GM23338 (cell line): ENCODE measurements around the gene BTN2A1.

ENCODE experiments used
- CREB1 ChIP-seq: fragments of 250-450 bp; sonication (Bioruptor Pico); IDR thresholded peaks from 2 replicates; pipeline ENCODE4 v1.5.0; 2020; ENCODE audit warnings: low read depth, mild to moderate bottlenecking, moderate library complexity
- CTCF ChIP-seq, 2 experiments: fragments of 200-600 bp in 1 of 2; sonication (generic) in 1 of 2; conservative IDR thresholded peaks; 2 replicates each; pipeline versions ENCODE4 v1.5.1 to v1.6.1; 2016 to 2017; ENCODE audit warnings: antibody characterized with exemption in 2 of 2, low read depth in 2 of 2, mild to moderate bottlenecking in 2 of 2, moderate library complexity in 1 of 2
- ETS1 ChIP-seq: IDR thresholded peaks from 2 replicates; pipeline ENCODE4 v1.6.1; 2016; ENCODE audit warnings: antibody characterized with exemption
- EZH2 ChIP-seq: fragments of 200-600 bp; sonication (generic); IDR thresholded peaks from one replicate; pipeline ENCODE4 v1.8.0; 2017; ENCODE audit warnings: antibody characterized with exemption, mild to moderate bottlenecking, low read depth; ENCODE audit not compliant: unreplicated experiment
- EZH2phosphoT487 ChIP-seq: fragments of 200-600 bp; sonication (generic); IDR thresholded peaks from one replicate; pipeline ENCODE4 v1.8.1; 2018; ENCODE audit warnings: antibody characterized with exemption; ENCODE audit not compliant: unreplicated experiment
- JUNB ChIP-seq: IDR thresholded peaks from one replicate; pipeline ENCODE4 v1.6.1; 2016; ENCODE audit warnings: antibody characterized with exemption; ENCODE audit not compliant: unreplicated experiment
- NANOG ChIP-seq: IDR thresholded peaks from 2 replicates; pipeline ENCODE4 v1.6.1; 2016; ENCODE audit warnings: antibody characterized with exemption, borderline replicate concordance
- POLR2AphosphoS5 ChIP-seq: IDR thresholded peaks from 2 replicates; pipeline ENCODE4 v1.6.1; 2016; ENCODE audit warnings: antibody characterized with exemption, low read depth
- REST ChIP-seq: IDR thresholded peaks from one replicate; pipeline ENCODE4 v1.6.1; 2018; ENCODE audit warnings: antibody characterized with exemption; ENCODE audit not compliant: unreplicated experiment
- ZNF331 ChIP-seq: fragments of 250-450 bp; sonication (Bioruptor Pico); IDR thresholded peaks from 2 replicates; pipeline ENCODE4 v1.5.0; 2020; ENCODE audit warnings: low read depth, mild to moderate bottlenecking, moderate library complexity
- ZNF462 ChIP-seq: fragments of 250-450 bp; sonication (Bioruptor Pico); IDR thresholded peaks from 2 replicates; pipeline ENCODE4 v1.5.0; 2020; ENCODE audit warnings: mild to moderate bottlenecking, moderate library complexity

GRCh38 chr6:26422329-26422728, 35.4 kb upstream of the BTN2A1 start:
- TF ChIP-seq EZH2 (no peak), CTCF (conservative IDR thresholded peaks at IDR 0.05; ENCODE audit: low read depth in 2 of 2) (no peak), POLR2AphosphoS5 (no peak), EZH2phosphoT487 (no peak), CREB1 (CRISPR knock-in tag) (no peak), REST (no peak), JUNB (no peak), NANOG (no peak), ZNF462 (CRISPR knock-in tag) (no peak), ZNF331 (CRISPR knock-in tag) (no peak), ETS1 (no peak)
